ENCODE measurements around the gene PLEKHJ1. TPM values are rescaled to one million over a fixed set of nuclear protein-coding genes. Genes with fewer than 3 reads are reported as not detected.

The PLEKHJ1 gene
- polyA plus RNA-seq, 4 donors, result 118 to 307 (median 278) TPM

- Histone ChIP-seq H3K9me3 (ENCODE audit: control insufficient read depth in 2 of 2, insufficient read depth in 1 of 2, low read depth in 1 of 2, low read length in 1 of 2) (no peaks in the 10 kb centered on the region), H3K36me3 (ENCODE audit: control insufficient read depth in 3 of 3, insufficient read depth in 2 of 3, low read depth in 1 of 3, low read length in 3 of 3) (peaks cover 0 to 8% (median 0%) of the 10 kb centered on the region in 3 donors), H3K4me1 (ENCODE audit: control insufficient read depth in 3 of 3, insufficient read depth in 2 of 3, low read depth in 1 of 3, low read length in 2 of 3) (peaks cover 0 to 16% (median 0%) of the 10 kb centered on the region in 3 donors), H3K4me3 (ENCODE audit: low read depth in 1 of 3, low read length in 3 of 3) (no peak overlapping the region), H3K27me3 (ENCODE audit: control insufficient read depth in 3 of 3, insufficient read depth in 3 of 3, low read length in 3 of 3) (peaks cover 0 to 29% (median 0%) of the 10 kb centered on the region in 3 donors), H3K27ac (ENCODE audit: low read depth in 1 of 3, low read length in 2 of 3) (no peak overlapping the region)
- no peak for DNase-seq
- WGBS, 3 donors, result 35 to 66% (median 50%) methylated on average over 25 to 26 of the region's 26 CpGs
- no peak for FAIRE-seq
Observed at GRCh38 chr19:2280633-2281264, 44.6 kb upstream of the PLEKHJ1 start.

- 25 to 67% (median 45%) methylated on average over 28 to 33 of the region's 33 CpGs for WGBS, 3 donors
- Histone ChIP-seq H3K27me3 (ENCODE audit: control insufficient read depth in 3 of 3, insufficient read depth in 3 of 3, low read length in 3 of 3) (peaks cover 0 to 25% (median 0%) of the 10 kb centered on the region in 3 donors), H3K36me3 (ENCODE audit: control insufficient read depth in 3 of 3, insufficient read depth in 2 of 3, low read depth in 1 of 3, low read length in 3 of 3) (peaks cover 0 to 24% (median 0%) of the 10 kb centered on the region in 3 donors), H3K4me1 (ENCODE audit: control insufficient read depth in 3 of 3, insufficient read depth in 2 of 3, low read depth in 1 of 3, low read length in 2 of 3) (peaks cover 0 to 22% (median 2%) of the 10 kb centered on the region in 3 donors), H3K27ac (ENCODE audit: low read depth in 1 of 3, low read length in 2 of 3) (no peak overlapping the region), H3K4me3 (ENCODE audit: low read depth in 1 of 3, low read length in 3 of 3) (no peak overlapping the region), H3K9me3 (ENCODE audit: control insufficient read depth in 2 of 2, insufficient read depth in 1 of 2, low read depth in 1 of 2, low read length in 1 of 2) (no peaks in the 10 kb centered on the region)
- DNase-seq (peak; percentile 49 to 87), FAIRE-seq (no peak)
Observed at GRCh38 chr19:2278459-2279158, 42.5 kb upstream of the PLEKHJ1 start.

DNA sequence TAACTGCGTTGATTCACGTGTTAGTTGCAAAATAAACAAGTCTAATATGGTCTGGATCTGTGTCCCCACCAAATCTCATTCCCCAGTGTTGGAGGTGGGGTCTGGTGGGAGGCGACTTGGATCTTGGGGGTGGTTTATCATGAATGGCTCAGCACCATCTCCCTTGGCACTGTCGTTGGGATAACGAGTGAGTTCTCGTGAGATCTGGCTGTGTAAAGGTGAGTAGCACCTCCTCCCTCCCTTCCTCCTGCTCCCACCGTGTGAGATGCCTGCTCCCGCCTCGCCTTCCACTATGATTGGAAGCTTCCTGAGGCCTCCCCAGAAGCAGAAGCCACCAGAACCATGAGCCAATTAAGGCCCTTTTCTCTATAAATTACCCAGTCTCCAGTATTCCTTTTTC, 41.0 kb upstream of the PLEKHJ1 start:
- peaks cover 0 to 13% (median 0%) of the 10 kb centered on the region in 3 donors for H3K27me3 ChIP-seq (ENCODE audit: control insufficient read depth in 3 of 3, insufficient read depth in 3 of 3, low read length in 3 of 3)
- 80 to 81% (median 81%) methylated on average over 9 of the region's 9 CpGs for WGBS, 3 donors
- no peaks in the 10 kb centered on the region for H3K9me3 ChIP-seq (ENCODE audit: control insufficient read depth in 2 of 2, insufficient read depth in 1 of 2, low read depth in 1 of 2, low read length in 1 of 2)
- DNase-seq (no peak), FAIRE-seq (no peak)
- H3K4me3 ChIP-seq (ENCODE audit: low read depth in 1 of 3, low read length in 3 of 3), result no peak overlapping the region
- H3K4me1 ChIP-seq (ENCODE audit: control insufficient read depth in 3 of 3, insufficient read depth in 2 of 3, low read depth in 1 of 3, low read length in 2 of 3), result peaks cover 2 to 31% (median 2%) of the 10 kb centered on the region in 3 donors
- peaks cover 2 to 38% (median 8%) of the 10 kb centered on the region in 3 donors for H3K36me3 ChIP-seq (ENCODE audit: control insufficient read depth in 3 of 3, insufficient read depth in 2 of 3, low read depth in 1 of 3, low read length in 3 of 3)
- H3K27ac ChIP-seq (ENCODE audit: low read depth in 1 of 3, low read length in 2 of 3), result no peak overlapping the region

- H3K36me3 ChIP-seq (ENCODE audit: control insufficient read depth in 3 of 3, insufficient read depth in 2 of 3, low read depth in 1 of 3, low read length in 3 of 3), result peaks cover 2 to 44% (median 12%) of the 10 kb centered on the region in 3 donors
- DNase-seq, result no peak
- no peak overlapping the region for H3K4me3 ChIP-seq (ENCODE audit: low read depth in 1 of 3, low read length in 3 of 3)
- no peak for FAIRE-seq
- H3K4me1 ChIP-seq (ENCODE audit: control insufficient read depth in 3 of 3, insufficient read depth in 2 of 3, low read depth in 1 of 3, low read length in 2 of 3), result peaks cover 5 to 31% (median 6%) of the 10 kb centered on the region in 3 donors
- H3K27ac ChIP-seq (ENCODE audit: low read depth in 1 of 3, low read length in 2 of 3), result no peak overlapping the region
- no peaks in the 10 kb centered on the region for H3K9me3 ChIP-seq (ENCODE audit: control insufficient read depth in 2 of 2, insufficient read depth in 1 of 2, low read depth in 1 of 2, low read length in 1 of 2)
- WGBS, 3 donors, result 81 to 90% (median 86%) methylated on average over 28 of the region's 28 CpGs
- peaks cover 0 to 7% (median 0%) of the 10 kb centered on the region in 3 donors for H3K27me3 ChIP-seq (ENCODE audit: control insufficient read depth in 3 of 3, insufficient read depth in 3 of 3, low read length in 3 of 3)
Observed at GRCh38 chr19:2276429-2276986, 40.4 kb upstream of the PLEKHJ1 start.

DNA sequence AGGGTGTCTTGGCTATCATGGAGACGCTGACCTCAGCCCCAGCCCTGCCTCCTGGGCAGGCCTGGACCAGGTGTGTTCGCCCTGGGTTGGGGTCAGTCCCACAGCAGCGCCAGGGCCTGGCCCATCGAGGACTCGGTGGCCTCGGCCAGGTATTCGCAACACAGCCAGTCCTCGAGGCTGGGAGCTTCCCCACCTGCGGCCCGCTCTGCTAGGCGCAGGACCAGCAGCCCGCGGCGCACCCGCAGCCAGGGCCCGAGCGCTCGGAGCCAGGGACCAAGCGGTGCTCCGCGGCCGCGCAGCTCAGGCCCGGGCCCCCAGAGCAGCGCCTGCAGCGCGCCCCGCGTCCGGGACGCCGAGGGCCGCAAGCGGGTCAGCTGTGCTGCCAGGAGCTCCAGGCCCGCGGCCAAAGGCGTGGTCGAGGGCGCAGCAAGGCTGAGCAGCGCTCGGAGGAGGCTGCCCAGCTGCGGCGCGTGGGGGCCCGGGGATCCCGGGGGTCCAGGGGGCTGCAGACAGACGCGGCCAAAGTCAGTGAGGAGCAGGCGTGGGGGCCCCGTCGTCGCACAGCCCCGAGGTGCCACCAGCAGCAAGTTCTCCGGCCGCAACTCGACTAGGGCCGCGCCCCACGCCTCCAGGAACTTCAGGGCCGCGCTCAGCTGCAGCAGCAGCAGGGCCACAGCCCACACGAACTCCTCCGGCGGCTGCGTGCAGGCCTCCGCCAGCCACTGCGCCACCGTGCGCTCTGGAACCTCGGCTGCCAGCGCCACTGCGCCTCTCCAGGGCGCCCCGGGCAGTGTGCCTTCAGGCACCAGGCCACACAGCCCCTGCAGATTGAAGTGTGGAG, 39.7 kb upstream of the PLEKHJ1 start:
- WGBS, 3 donors, result 54 to 80% (median 70%) methylated on average over 42 to 74 of the region's 74 CpGs
- no peak overlapping the region for H3K27ac ChIP-seq (ENCODE audit: low read depth in 1 of 3, low read length in 2 of 3)
- peaks cover 2 to 51% (median 13%) of the 10 kb centered on the region in 3 donors for H3K36me3 ChIP-seq (ENCODE audit: control insufficient read depth in 3 of 3, insufficient read depth in 2 of 3, low read depth in 1 of 3, low read length in 3 of 3)
- H3K4me3 ChIP-seq (ENCODE audit: low read depth in 1 of 3, low read length in 3 of 3), result no peak overlapping the region
- FAIRE-seq, result no peak
- peaks cover 0 to 5% (median 0%) of the 10 kb centered on the region in 3 donors for H3K27me3 ChIP-seq (ENCODE audit: control insufficient read depth in 3 of 3, insufficient read depth in 3 of 3, low read length in 3 of 3)
- DNase-seq, result peak in 1 of 2 donors; percentile 62
- no peaks in the 10 kb centered on the region for H3K9me3 ChIP-seq (ENCODE audit: control insufficient read depth in 2 of 2, insufficient read depth in 1 of 2, low read depth in 1 of 2, low read length in 1 of 2)
- H3K4me1 ChIP-seq (ENCODE audit: control insufficient read depth in 3 of 3, insufficient read depth in 2 of 3, low read depth in 1 of 3, low read length in 2 of 3), result peaks cover 5 to 35% (median 6%) of the 10 kb centered on the region in 3 donors

DNA sequence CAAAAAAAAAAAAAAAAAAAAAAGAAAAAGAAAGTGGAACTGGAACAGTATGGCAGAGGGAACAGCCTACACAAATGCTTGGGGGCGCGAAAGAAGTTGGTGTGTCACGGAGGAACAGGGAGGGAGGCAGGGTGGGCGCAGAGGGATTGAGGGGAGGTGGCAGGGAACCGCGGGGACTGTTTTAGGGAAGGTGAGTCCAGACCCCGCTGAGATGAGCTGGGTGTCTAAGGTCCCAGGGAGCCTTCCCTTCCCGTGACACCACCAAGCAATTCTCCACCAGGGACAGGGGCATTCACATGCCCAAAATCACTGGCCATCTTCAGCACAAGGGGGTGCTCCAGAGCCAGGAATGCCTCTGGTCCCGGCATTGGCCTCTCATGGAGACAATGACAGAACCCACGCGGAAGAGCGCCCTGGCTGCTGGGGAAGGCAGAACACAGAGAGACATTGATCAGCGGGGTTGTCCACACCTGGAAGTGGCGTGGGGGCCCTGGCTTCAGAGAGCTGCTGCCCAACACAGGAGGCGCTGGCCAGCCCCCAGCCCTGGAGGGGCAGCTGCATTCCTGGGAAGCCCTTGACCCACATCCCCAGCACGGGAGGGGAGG, 38.9 kb upstream of the PLEKHJ1 start:
- H3K27ac ChIP-seq (ENCODE audit: low read depth in 1 of 3, low read length in 2 of 3), result no peak overlapping the region
- H3K27me3 ChIP-seq (ENCODE audit: control insufficient read depth in 3 of 3, insufficient read depth in 3 of 3, low read length in 3 of 3), result no peaks in the 10 kb centered on the region
- FAIRE-seq (no peak), DNase-seq (peak; percentile 76 to 80)
- H3K4me1 ChIP-seq (ENCODE audit: control insufficient read depth in 3 of 3, insufficient read depth in 2 of 3, low read depth in 1 of 3, low read length in 2 of 3), result peaks cover 5 to 35% (median 6%) of the 10 kb centered on the region in 3 donors
- peaks cover 2 to 51% (median 13%) of the 10 kb centered on the region in 3 donors for H3K36me3 ChIP-seq (ENCODE audit: control insufficient read depth in 3 of 3, insufficient read depth in 2 of 3, low read depth in 1 of 3, low read length in 3 of 3)
- 45 to 55% (median 55%) methylated on average over 16 of the region's 16 CpGs for WGBS, 3 donors
- no peaks in the 10 kb centered on the region for H3K9me3 ChIP-seq (ENCODE audit: control insufficient read depth in 2 of 2, insufficient read depth in 1 of 2, low read depth in 1 of 2, low read length in 1 of 2)
- no peak overlapping the region for H3K4me3 ChIP-seq (ENCODE audit: low read depth in 1 of 3, low read length in 3 of 3)

- Histone ChIP-seq H3K4me1 (ENCODE audit: control insufficient read depth in 3 of 3, insufficient read depth in 2 of 3, low read depth in 1 of 3, low read length in 2 of 3) (peaks cover 5 to 35% (median 6%) of the 10 kb centered on the region in 3 donors), H3K36me3 (ENCODE audit: control insufficient read depth in 3 of 3, insufficient read depth in 2 of 3, low read depth in 1 of 3, low read length in 3 of 3) (peaks cover 2 to 51% (median 13%) of the 10 kb centered on the region in 3 donors), H3K9me3 (ENCODE audit: control insufficient read depth in 2 of 2, insufficient read depth in 1 of 2, low read depth in 1 of 2, low read length in 1 of 2) (no peaks in the 10 kb centered on the region), H3K4me3 (ENCODE audit: low read depth in 1 of 3, low read length in 3 of 3) (no peak overlapping the region), H3K27me3 (ENCODE audit: control insufficient read depth in 3 of 3, insufficient read depth in 3 of 3, low read length in 3 of 3) (no peaks in the 10 kb centered on the region), H3K27ac (ENCODE audit: low read depth in 1 of 3, low read length in 2 of 3) (peak overlapping the region in 2 of 3 donors; percentile 78 to 79)
- 57 to 81% (median 73%) methylated on average over 9 of the region's 9 CpGs for WGBS, 3 donors
- FAIRE-seq, result no peak
- DNase-seq, result no peak
Observed at GRCh38 chr19:2274185-2274711, 38.1 kb upstream of the PLEKHJ1 start.

Measured in small intestine (tissue), 7 donors.